Calu3 (cell line): ENCODE measurements around the gene TSPAN5. TPM values are rescaled to one million over a fixed set of nuclear protein-coding genes. Genes with fewer than 3 reads are reported as not detected.
"Not testable (repeated sequence)": the region's sequence is repeated elsewhere in the genome, so short reads cannot be mapped to it uniquely, and the experiment has no call there.

ENCODE experiments used
- BruUV-seq: library from RNA; stranded (reverse); fragments of 400-500 nt; replicated peaks from 2 replicates; lab custom pipeline; 2021; lab: Mats Ljungman, UMichigan
- CTCF ChIA-PET: fragments of 300-600 bp; sonication (Branson Sonifier 250); formaldehyde crosslinking; loops from one replicate; lab custom pipeline; 2022; ENCODE audit warnings: antibody characterized with exemption; lab: Charles Lee
- DNase-seq: peaks from one replicate; pipeline ENCODE4 v3.0.0; 2022
- H3K27ac Mint-ChIP-seq: one replicate; pipeline ENCODE4 v1.8.0; 2022; ENCODE audit warnings: mixed read lengths; ENCODE audit not compliant: unreplicated experiment
- H3K27me3 Mint-ChIP-seq: one replicate; pipeline ENCODE4 v1.8.0; 2022; ENCODE audit warnings: mixed read lengths; ENCODE audit not compliant: unreplicated experiment
- H3K36me3 Mint-ChIP-seq: one replicate; pipeline ENCODE4 v1.8.0; 2022; ENCODE audit warnings: mild to moderate bottlenecking, moderate library complexity, mixed read lengths; ENCODE audit not compliant: insufficient read depth, unreplicated experiment
- H3K4me1 Mint-ChIP-seq: one replicate; pipeline ENCODE4 v1.8.0; 2022; ENCODE audit warnings: mild to moderate bottlenecking, low read depth, mixed read lengths; ENCODE audit not compliant: unreplicated experiment
- H3K4me3 Mint-ChIP-seq: one replicate; pipeline ENCODE4 v1.8.0; 2022; ENCODE audit warnings: mild to moderate bottlenecking, low read depth, moderate library complexity, mixed read lengths; ENCODE audit not compliant: unreplicated experiment
- H3K9me3 Mint-ChIP-seq: one replicate; pipeline ENCODE4 v1.8.0; 2022; ENCODE audit warnings: low read depth, mixed read lengths; ENCODE audit not compliant: unreplicated experiment
- intact Hi-C: fragments of 100-400 bp; cut with micrococcal nuclease; formaldehyde crosslinking; loops from one replicate; pipeline ENCODE4 v1.10.0; 2022; ENCODE audit not compliant: unreplicated experiment
- total RNA-seq: library from RNA; stranded (reverse); gene quantifications from 2 replicates; pipeline ENCODE4 v1.2.3, GENCODE V29; 2022
- TF ChIP-seq, protein P1 (sequence below): fragments of 200-600 bp; IDR thresholded peaks from one replicate; pipeline ENCODE4 v1.8.0; 2022; ENCODE audit warnings: antibody characterized with exemption; ENCODE audit not compliant: unreplicated experiment

The TSPAN5 gene
- total RNA-seq, 1 experiment from 2014 or later = 4.8 TPM

DNA sequence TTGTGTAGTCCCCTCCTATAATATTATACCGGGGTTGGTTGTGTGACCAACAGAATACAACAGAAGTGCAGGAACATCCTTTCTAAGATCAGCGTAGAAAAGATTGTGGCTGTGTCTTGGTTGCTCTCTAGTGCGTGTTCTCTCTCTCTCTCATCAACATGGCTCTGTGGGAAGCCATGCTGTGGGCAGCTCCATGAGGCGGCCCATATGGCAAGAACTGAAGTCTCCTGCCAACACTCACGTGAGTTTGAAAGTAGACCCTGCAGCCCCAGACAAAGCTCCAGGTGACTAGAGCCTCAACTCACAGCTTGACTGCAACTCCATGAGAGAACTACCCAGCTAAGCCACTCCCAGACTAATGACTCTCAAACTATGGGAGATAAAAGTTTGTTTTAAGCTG, 118.7 kb downstream of the TSPAN5 start:
- BruUV-seq = no TSS peak
- no peaks in the 10 kb centered on the region for H3K4me1 Mint-ChIP-seq
- no peak for DNase-seq
- H3K36me3 Mint-ChIP-seq = no peaks in the 10 kb centered on the region
- no peak overlapping the region for H3K27ac Mint-ChIP-seq
- intact Hi-C loops = no loop called here
- TF ChIP-seq, protein P1, sequence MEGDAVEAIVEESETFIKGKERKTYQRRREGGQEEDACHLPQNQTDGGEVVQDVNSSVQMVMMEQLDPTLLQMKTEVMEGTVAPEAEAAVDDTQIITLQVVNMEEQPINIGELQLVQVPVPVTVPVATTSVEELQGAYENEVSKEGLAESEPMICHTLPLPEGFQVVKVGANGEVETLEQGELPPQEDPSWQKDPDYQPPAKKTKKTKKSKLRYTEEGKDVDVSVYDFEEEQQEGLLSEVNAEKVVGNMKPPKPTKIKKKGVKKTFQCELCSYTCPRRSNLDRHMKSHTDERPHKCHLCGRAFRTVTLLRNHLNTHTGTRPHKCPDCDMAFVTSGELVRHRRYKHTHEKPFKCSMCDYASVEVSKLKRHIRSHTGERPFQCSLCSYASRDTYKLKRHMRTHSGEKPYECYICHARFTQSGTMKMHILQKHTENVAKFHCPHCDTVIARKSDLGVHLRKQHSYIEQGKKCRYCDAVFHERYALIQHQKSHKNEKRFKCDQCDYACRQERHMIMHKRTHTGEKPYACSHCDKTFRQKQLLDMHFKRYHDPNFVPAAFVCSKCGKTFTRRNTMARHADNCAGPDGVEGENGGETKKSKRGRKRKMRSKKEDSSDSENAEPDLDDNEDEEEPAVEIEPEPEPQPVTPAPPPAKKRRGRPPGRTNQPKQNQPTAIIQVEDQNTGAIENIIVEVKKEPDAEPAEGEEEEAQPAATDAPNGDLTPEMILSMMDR = no peak
- H3K4me3 Mint-ChIP-seq = no peak overlapping the region
- no peaks in the 10 kb centered on the region for H3K9me3 Mint-ChIP-seq
- CTCF ChIA-PET = no interaction called here
- peaks cover 12% of the 10 kb centered on the region for H3K27me3 Mint-ChIP-seq

DNA sequence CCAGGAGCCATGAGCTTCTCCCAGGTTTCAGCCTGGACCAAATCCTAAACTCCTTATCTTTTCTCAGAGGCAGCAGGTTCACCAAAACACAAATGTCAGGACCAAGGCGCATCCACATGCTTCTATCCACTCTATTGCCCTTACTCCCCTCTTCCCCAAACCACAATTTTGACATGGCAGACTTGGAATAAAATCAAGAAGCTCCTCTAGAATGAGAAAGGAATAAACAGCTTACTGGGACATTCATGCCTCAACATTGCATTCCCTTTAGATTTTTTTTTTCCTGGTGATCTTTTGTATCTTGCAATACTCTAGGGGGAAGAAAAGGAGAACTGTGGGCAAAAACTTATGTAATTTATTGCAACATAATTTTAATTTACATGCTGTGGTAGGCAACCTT, 119.1 kb downstream of the TSPAN5 start:
- TF ChIP-seq, protein P1 = no peak
- no peak for DNase-seq
- Mint-ChIP-seq H3K4me3 (no peak overlapping the region), H3K4me1 (no peaks in the 10 kb centered on the region), H3K36me3 (no peaks in the 10 kb centered on the region), H3K27me3 (peaks cover 12% of the 10 kb centered on the region), H3K27ac (no peak overlapping the region), H3K9me3 (no peaks in the 10 kb centered on the region)
- no TSS peak for BruUV-seq
- CTCF ChIA-PET = no interaction called here
- intact Hi-C loops = no loop called here

DNA sequence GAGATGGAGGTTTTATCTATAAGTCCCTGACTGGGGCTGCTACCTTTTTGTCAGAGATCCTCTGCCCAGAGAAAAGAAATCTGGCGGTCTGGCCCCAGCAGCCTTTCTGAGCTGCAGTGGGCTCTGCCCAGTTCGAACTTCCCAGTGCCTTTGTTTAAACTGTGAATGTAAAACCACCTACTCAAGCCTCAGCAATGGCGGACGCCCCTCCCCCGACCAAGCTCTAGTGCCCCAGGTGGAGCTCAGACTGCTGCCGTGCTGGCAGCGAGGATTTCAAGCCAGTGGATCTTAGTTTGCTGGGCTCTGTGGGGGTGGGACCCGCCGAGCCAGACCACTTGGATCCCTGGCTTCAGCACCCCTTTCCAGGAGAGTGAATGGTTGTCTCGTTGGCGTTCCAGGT, 121.8 kb downstream of the TSPAN5 start:
- Mint-ChIP-seq H3K27me3 (peaks cover 12% of the 10 kb centered on the region), H3K4me1 (no peaks in the 10 kb centered on the region), H3K4me3 (no peak overlapping the region), H3K36me3 (no peaks in the 10 kb centered on the region), H3K27ac (no peak overlapping the region), H3K9me3 (no peaks in the 10 kb centered on the region)
- no peak for DNase-seq
- CTCF ChIA-PET = no interaction called here
- no TSS peak for BruUV-seq
- intact Hi-C loops = no loop called here
- TF ChIP-seq, protein P1 = no peak

DNA sequence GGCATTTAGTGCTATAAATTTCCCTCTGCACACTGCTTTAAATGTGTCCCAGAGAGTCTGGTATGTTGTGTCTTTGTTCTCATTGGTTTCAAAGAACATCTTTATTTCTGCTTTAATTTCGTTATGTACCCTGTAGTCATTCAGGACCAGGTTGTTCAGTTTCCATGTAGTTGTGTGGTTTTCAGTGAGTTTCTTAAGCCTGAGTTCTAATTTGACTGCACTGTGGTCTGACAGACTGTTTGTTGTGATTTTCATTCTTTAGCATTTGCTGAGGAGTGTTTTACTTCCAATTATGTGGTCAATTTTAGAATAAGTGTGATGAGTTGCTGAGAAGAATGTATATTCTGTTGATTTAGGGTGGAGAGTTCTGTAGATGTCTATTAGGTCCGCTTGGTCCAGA, 124.3 kb downstream of the TSPAN5 start:
- CTCF ChIA-PET, H3K27ac Mint-ChIP-seq, DNase-seq, H3K4me1 Mint-ChIP-seq, intact Hi-C loops, H3K36me3 Mint-ChIP-seq, H3K9me3 Mint-ChIP-seq, BruUV-seq, H3K4me3 Mint-ChIP-seq: not testable (repeated sequence)
- H3K27me3 Mint-ChIP-seq = peaks cover 12% of the 10 kb centered on the region

DNA sequence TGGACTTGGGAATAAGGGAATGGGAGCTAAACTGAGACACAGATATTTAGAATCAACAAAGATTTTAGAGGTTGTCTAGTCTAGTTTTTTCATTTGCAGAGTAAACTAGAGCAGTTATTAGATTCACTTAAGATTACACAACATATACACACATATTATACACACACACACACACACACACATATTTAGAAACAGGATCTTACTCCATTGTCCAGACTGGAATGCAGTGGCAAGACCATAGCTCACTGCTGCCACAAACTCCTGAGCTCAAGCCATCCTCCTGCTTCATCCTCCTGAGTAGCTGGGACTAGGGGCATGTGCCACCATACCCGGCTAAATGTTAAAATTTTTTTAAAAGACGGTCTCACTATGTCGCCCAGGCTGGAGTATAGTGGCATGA, 127.8 kb downstream of the TSPAN5 start:
- Mint-ChIP-seq H3K4me3 (no peak overlapping the region), H3K9me3 (no peaks in the 10 kb centered on the region), H3K4me1 (no peaks in the 10 kb centered on the region), H3K27me3 (peaks cover 6% of the 10 kb centered on the region), H3K27ac (no peak overlapping the region), H3K36me3 (no peaks in the 10 kb centered on the region)
- CTCF ChIA-PET = no interaction called here
- no peak for DNase-seq
- no TSS peak for BruUV-seq
- TF ChIP-seq, protein P1 = no peak
- intact Hi-C loops = loop anchor here (2.0 kb wide), 1 partner anchor 40 kb away; no protein-coding TSS in a partner anchor
